Activated CD4-positive, alpha-beta T cell treated with anti-CD3 and anti-CD28 coated beads, Interleukin-2, amount 50 U/mL, for 16 hours (primary cell): ENCODE results near the gene MORC4.
"Not testable (repeated sequence)": the region's sequence is repeated elsewhere in the genome, so short reads cannot be mapped to it uniquely, and the experiment has no call there.

ENCODE experiments used
- DNase-seq: peaks from one replicate; pipeline ENCODE4 v3.0.0-alpha.2; 2020

Gene MORC4

GRCh38 chrX:107000013-107000515 is at the start of gene MORC4:
TSS of gene MORC4 (minus strand) at chrX:107000212. CDS start at chrX:106999969, 243 bp downstream.
- peak; percentile 76 for DNase-seq

DNA sequence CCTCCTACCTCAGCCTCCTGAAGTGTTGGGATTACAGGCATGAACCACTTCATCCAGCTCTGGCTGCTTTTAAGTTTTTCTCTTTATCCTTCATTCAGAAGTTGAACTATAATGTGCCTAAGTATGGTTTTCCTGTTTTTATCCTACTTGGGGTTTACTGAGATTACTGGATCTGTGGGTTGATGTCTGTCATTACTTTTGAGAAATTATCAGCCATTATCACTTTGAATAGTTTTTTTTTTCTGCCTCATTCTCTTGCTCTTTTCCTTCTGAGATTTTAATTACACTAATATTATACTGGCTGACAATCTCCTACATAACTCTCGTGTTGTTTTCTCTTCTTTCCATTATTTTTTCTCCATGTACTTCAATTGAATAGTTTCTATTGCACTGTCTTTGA is 47.6 kb upstream of the MORC4 start:
- DNase-seq, result no peak

DNA sequence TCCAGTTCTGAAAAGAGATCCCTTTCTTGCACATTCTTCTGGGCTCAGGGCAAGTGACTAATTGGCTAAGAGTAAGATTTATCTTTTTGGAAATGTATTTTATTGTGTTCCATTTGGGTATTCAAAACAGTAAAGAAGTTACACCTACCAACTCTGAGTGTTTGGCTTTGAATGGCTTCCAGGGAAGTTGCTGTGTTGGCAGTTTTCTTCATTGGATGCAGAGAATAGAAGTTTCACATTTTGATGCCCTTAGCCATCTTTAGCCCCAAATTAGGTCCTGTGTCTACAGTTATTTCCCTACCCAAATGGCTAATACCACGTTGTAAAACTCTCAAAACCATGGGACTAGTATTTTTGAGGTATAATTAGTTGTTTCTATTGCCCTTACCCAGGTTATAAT is 29.7 kb upstream of the MORC4 start:
- DNase-seq, result no peak

- peak; percentile 10 for DNase-seq
Observed at GRCh38 chrX:107025545-107025944, 25.5 kb upstream of the MORC4 start.

- DNase-seq, result no peak
Observed at GRCh38 chrX:107014936-107015335, 14.9 kb upstream of the MORC4 start.

DNA sequence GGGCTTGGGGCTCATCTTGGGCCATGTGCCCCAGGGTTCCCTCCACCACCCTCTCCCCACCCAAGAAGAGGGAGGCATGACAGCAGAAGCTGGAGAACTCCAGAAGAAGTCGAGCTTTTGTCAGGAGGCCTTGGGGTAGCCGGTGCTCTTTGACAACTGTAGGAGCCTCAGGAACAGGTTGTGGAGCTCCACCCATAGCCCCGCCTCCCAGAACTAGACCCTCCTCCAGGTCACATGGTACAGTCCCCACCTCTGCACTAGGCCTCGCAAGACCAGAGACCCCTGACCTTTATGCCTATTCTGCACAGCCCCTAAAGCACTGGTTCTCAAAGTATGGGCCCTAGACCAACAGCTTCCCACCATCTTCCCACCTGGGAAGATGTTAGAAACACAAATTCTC is 8.0 kb upstream of the MORC4 start:
- no peak for DNase-seq

- DNase-seq, result peak; percentile 40
Observed at GRCh38 chrX:106999002-106999975, 723 bp downstream of the MORC4 start.

DNA sequence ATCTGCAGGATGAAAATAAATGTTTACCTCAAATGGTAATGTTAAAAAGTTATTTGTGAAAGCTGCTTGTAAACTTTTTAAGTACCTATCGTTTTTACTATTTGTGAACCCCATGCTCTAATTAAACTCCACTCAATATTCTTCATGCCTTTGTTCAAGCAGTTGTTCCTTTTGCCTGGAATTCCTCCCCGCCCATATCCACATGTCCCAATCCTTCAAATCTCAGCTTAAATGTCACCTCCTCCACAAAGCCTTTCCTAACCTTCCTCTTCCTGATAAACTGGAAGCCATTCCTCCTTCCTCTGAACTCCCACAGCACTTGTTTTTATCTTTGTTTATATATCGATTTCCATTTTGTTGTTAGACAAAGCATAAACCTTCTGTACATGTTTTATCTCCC is 2.4 kb downstream of the MORC4 start:
- DNase-seq, result no peak

DNA sequence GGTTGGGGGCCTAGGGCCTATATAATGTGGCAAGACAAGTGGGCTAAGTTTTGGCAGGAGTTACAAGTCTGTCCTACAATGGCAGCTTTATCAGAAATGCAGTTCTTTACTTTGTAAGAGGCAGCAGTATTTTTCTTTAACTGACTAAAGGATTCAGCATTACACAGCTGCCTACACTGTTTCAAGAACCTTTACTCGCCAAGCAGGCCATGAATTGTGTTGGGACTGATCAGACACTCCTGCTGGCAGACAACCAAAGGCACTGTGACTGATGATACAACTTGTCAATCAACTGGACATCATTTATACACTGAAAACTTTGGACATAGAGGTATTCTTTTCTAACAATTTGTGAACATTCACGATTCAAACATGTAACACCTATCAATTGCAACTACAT is 4.3 kb downstream of the MORC4 start:
- no peak for DNase-seq

- DNase-seq, result no peak
Observed at GRCh38 chrX:106987488-106987887, 12.5 kb downstream of the MORC4 start.

GRCh38 chrX:106980952-106981626 is 18.9 kb downstream of the MORC4 start:
- no peak for DNase-seq

DNA sequence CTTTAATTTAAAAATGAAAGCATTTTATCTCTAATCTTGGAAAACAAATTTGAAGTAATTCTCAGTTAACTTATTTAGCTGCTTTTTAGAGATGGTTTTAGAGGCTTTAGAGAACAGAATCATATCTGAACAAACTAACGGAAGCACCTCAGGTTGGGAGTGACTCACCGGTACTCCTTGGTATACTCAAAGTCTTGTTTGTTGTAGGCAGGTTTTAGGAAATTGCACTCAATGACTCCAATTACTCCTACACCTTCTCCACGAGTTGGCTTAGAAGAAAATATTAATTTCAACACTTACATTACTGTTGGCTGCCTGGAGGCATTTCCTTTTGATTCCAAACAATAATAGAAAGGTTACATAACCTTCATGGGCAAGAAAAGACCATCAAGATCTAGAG is 23.6 kb downstream of the MORC4 start:
- DNase-seq, result no peak

DNA sequence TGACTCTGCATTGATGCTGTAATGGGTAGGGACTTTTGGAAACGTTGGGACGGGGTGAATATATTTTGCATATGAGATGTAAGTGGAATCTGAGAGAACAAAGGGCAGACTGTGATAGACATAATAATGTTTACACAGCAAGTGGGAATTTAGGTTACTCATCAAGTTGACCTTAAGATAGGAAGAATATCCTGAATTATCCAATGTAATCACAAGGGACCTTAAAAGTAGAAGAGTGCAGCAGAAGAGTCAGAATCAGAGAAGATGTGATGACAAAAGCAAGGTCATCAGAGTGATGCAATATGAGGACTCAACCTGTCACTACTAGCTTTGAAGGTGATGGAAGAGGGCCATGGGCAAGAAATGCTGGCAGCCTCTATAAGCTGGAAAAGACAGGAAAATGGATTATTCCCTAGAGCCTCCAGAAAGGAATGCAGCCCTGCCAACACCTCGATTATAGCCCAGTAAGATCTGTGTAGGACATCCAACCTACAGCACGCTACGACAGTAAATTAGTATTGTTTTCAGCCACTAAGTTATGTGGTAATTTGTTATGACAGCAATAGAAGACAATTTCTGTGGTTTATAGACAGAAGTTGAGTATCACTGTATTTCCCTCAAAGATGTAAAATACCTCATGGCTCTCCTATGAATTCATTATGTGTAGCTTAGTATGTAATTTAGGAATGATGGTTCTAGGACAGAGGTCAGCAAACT is 26.4 kb downstream of the MORC4 start:
- no peak for DNase-seq

GRCh38 chrX:106972896-106973295 is 27.1 kb downstream of the MORC4 start:
- no peak for DNase-seq

GRCh38 chrX:106966547-106966946 is 33.5 kb downstream of the MORC4 start:
- DNase-seq, result not testable (repeated sequence)

- DNase-seq, result no peak
Observed at GRCh38 chrX:106964290-106964689, 35.7 kb downstream of the MORC4 start.

DNA sequence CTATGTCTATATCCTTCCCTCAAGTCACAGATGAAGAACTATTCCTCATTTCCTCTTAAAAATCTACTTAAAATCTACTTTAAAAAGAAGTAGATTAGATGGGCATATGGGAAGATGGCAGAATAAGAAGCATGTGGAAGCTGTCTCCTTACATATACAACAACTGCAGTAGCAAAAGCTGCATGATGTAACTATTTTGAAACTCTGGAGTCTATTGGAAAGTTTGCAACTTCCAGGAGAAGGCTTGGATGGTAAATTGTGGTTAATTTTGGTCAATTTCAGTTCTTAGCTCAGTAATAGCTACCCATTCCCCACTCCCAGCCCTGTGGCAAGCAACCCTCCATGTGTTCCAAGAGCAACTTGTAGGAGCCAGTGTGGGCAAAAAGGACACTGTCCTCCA is 36.9 kb downstream of the MORC4 start:
- no peak for DNase-seq

DNA sequence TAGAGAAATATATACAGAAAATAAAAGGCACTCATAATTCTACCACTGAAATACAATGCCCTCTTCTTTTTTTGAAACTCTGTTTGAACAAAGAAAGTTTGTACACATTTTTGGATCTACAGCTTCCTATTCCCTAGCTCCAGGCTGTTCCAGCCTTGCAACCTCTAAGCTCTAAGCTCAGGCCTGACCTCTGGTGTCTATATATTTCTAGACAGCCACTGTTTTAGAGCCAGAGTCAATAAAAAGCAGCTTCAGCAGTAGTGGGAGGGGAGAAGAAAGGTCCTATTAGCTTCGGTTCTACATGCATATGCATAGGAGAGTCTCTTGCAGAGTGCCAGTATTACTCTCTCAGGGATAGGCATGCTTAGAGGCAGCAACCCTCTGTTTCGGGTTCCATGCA is 40.1 kb downstream of the MORC4 start:
- no peak for DNase-seq

GRCh38 chrX:106957856-106958255 is 42.2 kb downstream of the MORC4 start:
- DNase-seq, result no peak

- DNase-seq, result no peak
Observed at GRCh38 chrX:106955004-106955772, 44.8 kb downstream of the MORC4 start.

GRCh38 chrX:106954041-106954440 is 46.0 kb downstream of the MORC4 start:
- no peak for DNase-seq

GRCh38 chrX:106952988-106953387 is 47.0 kb downstream of the MORC4 start:
- DNase-seq, result no peak
